IMR-90 (cell line): ENCODE results near the gene PTGR2.

ENCODE experiments used
- CTCF ChIP-seq: conservative IDR thresholded peaks from 2 replicates; pipeline ENCODE4 v1.5.1; 2012; ENCODE audit warnings: mild to moderate bottlenecking, low read depth, low read length, improper control_type of control experiment
- MAZ ChIP-seq: IDR thresholded peaks from 2 replicates; pipeline ENCODE4 v1.6.1; 2012; ENCODE audit warnings: low read depth, mild to moderate bottlenecking, low read length, improper control_type of control experiment, moderate library complexity, borderline replicate concordance
- RFX5 ChIP-seq: IDR thresholded peaks from 2 replicates; pipeline ENCODE4 v1.8.0; 2012; ENCODE audit warnings: low read depth, mild to moderate bottlenecking, low read length, moderate library complexity
- USF2 ChIP-seq: fragments of 150-350 bp; IDR thresholded peaks from 2 replicates; pipeline ENCODE4 v1.6.1; 2017; ENCODE audit warnings: mild to moderate bottlenecking, antibody characterized with exemption, low read length, low read depth

GRCh38 chr14:73889376-73889775, 37.7 kb downstream of the PTGR2 start:
- no peak for TF ChIP-seq CTCF
- TF ChIP-seq USF2, result no peak
- TF ChIP-seq MAZ, result no peak
- no peak for TF ChIP-seq RFX5
